Forelimb muscle (tissue), 1 donor: ENCODE measurements around the gene RUBCNL. TPM values are rescaled to one million over a fixed set of nuclear protein-coding genes. Genes with fewer than 3 reads are reported as not detected.

ENCODE experiments used
- DNase-seq: peaks from one replicate; pipeline ENCODE4 v3.0.0-alpha.2; 2013; ENCODE audit warnings: low read depth
- polyA plus RNA-seq: library from polyadenylated mRNA; unstranded; fragments of 120-200 nt; gene quantifications from one replicate; pipeline ENCODE4 v1.2.1, GENCODE V29; 2013; ENCODE audit not compliant: insufficient read length

The RUBCNL gene
- polyA plus RNA-seq, 1 donor = 2.9 TPM

GRCh38 chr13:46340631-46341111, 46.4 kb downstream of the RUBCNL start:
- DNase-seq = no peak

GRCh38 chr13:46340011-46340410, 47.0 kb downstream of the RUBCNL start:
- no peak for DNase-seq

GRCh38 chr13:46339035-46339666, 47.9 kb downstream of the RUBCNL start:
- no peak for DNase-seq

GRCh38 chr13:46337700-46338099, 49.4 kb downstream of the RUBCNL start:
- no peak for DNase-seq

GRCh38 chr13:46334035-46334822, 52.8 kb downstream of the RUBCNL start:
- no peak for DNase-seq

- no peak for DNase-seq
Measured at GRCh38 chr13:46332772-46333171, 54.3 kb downstream of the RUBCNL start.

GRCh38 chr13:46329624-46330023, 57.4 kb downstream of the RUBCNL start:
- no peak for DNase-seq

GRCh38 chr13:46327246-46327645, 59.8 kb downstream of the RUBCNL start:
- no peak for DNase-seq

GRCh38 chr13:46324976-46325375, 62.1 kb downstream of the RUBCNL start:
- no peak for DNase-seq

- no peak for DNase-seq
Measured at GRCh38 chr13:46321494-46322225, 65.4 kb downstream of the RUBCNL start.

- no peak for DNase-seq
Measured at GRCh38 chr13:46320821-46321220, 66.2 kb downstream of the RUBCNL start.

GRCh38 chr13:46320406-46320805, 66.6 kb downstream of the RUBCNL start:
- no peak for DNase-seq

GRCh38 chr13:46318986-46319385, 68.1 kb downstream of the RUBCNL start:
- no peak for DNase-seq

GRCh38 chr13:46317120-46317519, 69.9 kb downstream of the RUBCNL start:
- no peak for DNase-seq

GRCh38 chr13:46315491-46316075, 71.5 kb downstream of the RUBCNL start:
- DNase-seq = no peak

- DNase-seq = no peak
Measured at GRCh38 chr13:46315036-46315435, 72.0 kb downstream of the RUBCNL start.

- no peak for DNase-seq
Measured at GRCh38 chr13:46314587-46314986, 72.5 kb downstream of the RUBCNL start.

GRCh38 chr13:46313432-46314257, 73.4 kb downstream of the RUBCNL start:
- DNase-seq = no peak

- no peak for DNase-seq
Measured at GRCh38 chr13:46313024-46313423, 74.0 kb downstream of the RUBCNL start.

- no peak for DNase-seq
Measured at GRCh38 chr13:46311217-46311616, 75.8 kb downstream of the RUBCNL start.

GRCh38 chr13:46310066-46310465, 77.0 kb downstream of the RUBCNL start:
- no peak for DNase-seq
